HG02885 (cell line): ENCODE measurements around the gene GRIN1.

ENCODE experiments used
- ATAC-seq: cut with Tn5 transposase; IDR thresholded peaks from one replicate; pipeline ENCODE4 v1.9.1; 2021; ENCODE audit warnings: mild to moderate bottlenecking; ENCODE audit not compliant: unreplicated experiment, poor library complexity

Gene GRIN1

GRCh38 chr9:137161558-137162486 is 22.9 kb downstream of the GRIN1 start:
- no peak for ATAC-seq

- no peak for ATAC-seq
Measured at GRCh38 chr9:137162505-137163364, 23.8 kb downstream of the GRIN1 start.

GRCh38 chr9:137163365-137163715 is 24.4 kb downstream of the GRIN1 start:
- no peak for ATAC-seq

- no peak for ATAC-seq
Measured at GRCh38 chr9:137163805-137164204, 24.9 kb downstream of the GRIN1 start.

GRCh38 chr9:137164370-137165249 is 25.7 kb downstream of the GRIN1 start:
- no peak for ATAC-seq

GRCh38 chr9:137165250-137165836 is 26.4 kb downstream of the GRIN1 start:
- ATAC-seq = no peak

- no peak for ATAC-seq
Measured at GRCh38 chr9:137166380-137167229, 27.7 kb downstream of the GRIN1 start.

- ATAC-seq = no peak
Measured at GRCh38 chr9:137167277-137167746, 28.4 kb downstream of the GRIN1 start.

GRCh38 chr9:137167747-137168572 is 29.0 kb downstream of the GRIN1 start:
- ATAC-seq = no peak

- no peak for ATAC-seq
Measured at GRCh38 chr9:137168573-137168903, 29.6 kb downstream of the GRIN1 start.

GRCh38 chr9:137168904-137169856 is 30.2 kb downstream of the GRIN1 start:
- no peak for ATAC-seq

GRCh38 chr9:137169896-137170358 is 31.0 kb downstream of the GRIN1 start, which contains the start of gene LRRC26:
LRRC26 (minus strand) TSS chr9:137170051; CDS start chr9:137169943, 108 bp downstream.
- ATAC-seq = no peak

- no peak for ATAC-seq
Measured at GRCh38 chr9:137170486-137171148, 31.7 kb downstream of the GRIN1 start.

GRCh38 chr9:137171149-137171900 is 32.4 kb downstream of the GRIN1 start:
- ATAC-seq = no peak

- ATAC-seq = no peak
Measured at GRCh38 chr9:137172901-137173795, 34.2 kb downstream of the GRIN1 start.
